ENCODE data around the gene ZCCHC7. TPM values are rescaled to one million over a fixed set of nuclear protein-coding genes. Genes with fewer than 3 reads are reported as not detected.
A peak's percentile ranks its signal among the peaks of the same experiment; 100 is the strongest.

Gene ZCCHC7
- total and polyA plus RNA-seq, 10 of the 15 experiments (the other 5 are each of a cell fraction or from before 2014, with no cell fraction given): 42.9 to 178 (median 53.3) TPM

DNA sequence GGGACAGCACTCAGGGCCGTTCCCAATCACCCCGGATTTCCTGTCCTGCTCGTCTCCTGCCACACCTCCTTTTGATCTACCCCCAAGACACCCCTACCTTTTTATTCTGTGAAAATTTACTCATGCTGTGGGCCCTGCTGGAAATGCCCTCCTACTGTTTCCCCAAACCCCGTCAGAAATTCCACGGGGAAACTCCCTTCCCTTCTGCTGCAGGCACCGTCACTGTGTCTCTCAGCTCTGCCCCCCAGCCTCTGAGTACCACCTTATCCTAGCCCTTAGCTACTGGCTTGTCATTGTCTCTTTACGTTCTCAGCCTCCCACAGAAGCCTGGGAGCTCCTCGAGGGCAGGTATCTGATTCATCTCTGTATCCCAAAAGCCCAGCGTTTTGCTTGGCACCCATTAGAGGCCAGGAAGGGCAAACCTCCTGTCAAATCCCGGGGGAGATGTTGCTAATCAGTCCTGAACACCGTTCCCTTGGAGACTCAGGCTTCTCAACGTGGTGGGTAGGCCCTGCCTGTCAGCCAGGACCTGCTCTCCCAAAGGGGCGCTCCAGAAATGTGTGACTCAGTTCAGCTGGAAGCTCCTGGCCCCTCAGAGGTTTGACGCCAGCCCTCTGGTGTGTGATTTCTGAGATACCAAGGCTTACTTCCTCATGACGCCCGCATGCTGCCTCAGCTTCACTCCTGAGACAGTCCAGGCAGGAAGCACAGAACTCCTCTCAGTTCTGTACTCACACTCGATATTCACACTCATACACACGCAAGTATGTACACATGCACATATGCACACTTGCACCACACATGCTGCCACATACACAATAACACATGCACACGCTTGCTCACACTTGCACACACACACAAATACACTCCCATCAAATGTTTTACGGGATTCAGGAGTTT lies 251.4 kb downstream of the ZCCHC7 start (continued):
- TF ChIP-seq, protein P1, sequence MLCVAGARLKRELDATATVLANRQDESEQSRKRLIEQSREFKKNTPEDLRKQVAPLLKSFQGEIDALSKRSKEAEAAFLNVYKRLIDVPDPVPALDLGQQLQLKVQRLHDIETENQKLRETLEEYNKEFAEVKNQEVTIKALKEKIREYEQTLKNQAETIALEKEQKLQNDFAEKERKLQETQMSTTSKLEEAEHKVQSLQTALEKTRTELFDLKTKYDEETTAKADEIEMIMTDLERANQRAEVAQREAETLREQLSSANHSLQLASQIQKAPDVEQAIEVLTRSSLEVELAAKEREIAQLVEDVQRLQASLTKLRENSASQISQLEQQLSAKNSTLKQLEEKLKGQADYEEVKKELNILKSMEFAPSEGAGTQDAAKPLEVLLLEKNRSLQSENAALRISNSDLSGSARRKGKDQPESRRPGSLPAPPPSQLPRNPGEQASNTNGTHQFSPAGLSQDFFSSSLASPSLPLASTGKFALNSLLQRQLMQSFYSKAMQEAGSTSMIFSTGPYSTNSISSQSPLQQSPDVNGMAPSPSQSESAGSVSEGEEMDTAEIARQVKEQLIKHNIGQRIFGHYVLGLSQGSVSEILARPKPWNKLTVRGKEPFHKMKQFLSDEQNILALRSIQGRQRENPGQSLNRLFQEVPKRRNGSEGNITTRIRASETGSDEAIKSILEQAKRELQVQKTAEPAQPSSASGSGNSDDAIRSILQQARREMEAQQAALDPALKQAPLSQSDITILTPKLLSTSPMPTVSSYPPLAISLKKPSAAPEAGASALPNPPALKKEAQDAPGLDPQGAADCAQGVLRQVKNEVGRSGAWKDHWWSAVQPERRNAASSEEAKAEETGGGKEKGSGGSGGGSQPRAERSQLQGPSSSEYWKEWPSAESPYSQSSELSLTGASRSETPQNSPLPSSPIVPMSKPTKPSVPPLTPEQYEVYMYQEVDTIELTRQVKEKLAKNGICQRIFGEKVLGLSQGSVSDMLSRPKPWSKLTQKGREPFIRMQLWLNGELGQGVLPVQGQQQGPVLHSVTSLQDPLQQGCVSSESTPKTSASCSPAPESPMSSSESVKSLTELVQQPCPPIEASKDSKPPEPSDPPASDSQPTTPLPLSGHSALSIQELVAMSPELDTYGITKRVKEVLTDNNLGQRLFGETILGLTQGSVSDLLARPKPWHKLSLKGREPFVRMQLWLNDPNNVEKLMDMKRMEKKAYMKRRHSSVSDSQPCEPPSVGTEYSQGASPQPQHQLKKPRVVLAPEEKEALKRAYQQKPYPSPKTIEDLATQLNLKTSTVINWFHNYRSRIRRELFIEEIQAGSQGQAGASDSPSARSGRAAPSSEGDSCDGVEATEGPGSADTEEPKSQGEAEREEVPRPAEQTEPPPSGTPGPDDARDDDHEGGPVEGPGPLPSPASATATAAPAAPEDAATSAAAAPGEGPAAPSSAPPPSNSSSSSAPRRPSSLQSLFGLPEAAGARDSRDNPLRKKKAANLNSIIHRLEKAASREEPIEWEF (IDR thresholded peaks at IDR 0.05; ENCODE audit: insufficient replicate concordance, low read depth, low read length): peak; percentile 57
- TF ChIP-seq NRF1 (conservative IDR thresholded peaks at IDR 0.05; ENCODE audit: low read depth, low read length) (no peak), ETV6 (conservative IDR thresholded peaks at IDR 0.05 in 1 of 2, IDR thresholded peaks at IDR 0.05 in 1 of 2; ENCODE audit: borderline replicate concordance in 1 of 2, low read depth in 1 of 2) (peak in 1 of 2 experiments; percentile 66; a peak in 2 of 4 replicates), EP300 (IDR thresholded peaks at IDR 0.05; ENCODE audit: borderline replicate concordance in 1 of 2, control insufficient read depth in 1 of 2, low read depth in 2 of 2, low read length in 2 of 2) (peak in 1 of 2 experiments; percentile 33; a peak in 2 of 4 replicates), POLR2A (IDR thresholded peaks at IDR 0.05; ENCODE audit: low read depth, low read length) (peak; percentile 7; the same call in 1 of the 2 replicates), POLR2AphosphoS5 (IDR thresholded peaks at IDR 0.05; ENCODE audit: low read length) (peak; percentile 77), NFYA (IDR thresholded peaks at IDR 0.05; ENCODE audit: borderline replicate concordance, low read depth, low read length) (no peak), RUNX3 (IDR thresholded peaks at IDR 0.05; ENCODE audit: low read length) (no peak), JUNB (IDR thresholded peaks at IDR 0.05) (peak; percentile 38; the same call in 1 of the 2 replicates), NFXL1 (IDR thresholded peaks at IDR 0.05; ENCODE audit: borderline replicate concordance) (no peak), IKZF2 (IDR thresholded peaks at IDR 0.05) (peak; percentile 73 to 82), EED (IDR thresholded peaks at IDR 0.05; ENCODE audit: low read depth) (peak; percentile 88), ZBED1 (IDR thresholded peaks at IDR 0.05; ENCODE audit: borderline replicate concordance) (peak; percentile 25; the same call in 1 of the 2 replicates), HDAC6 (IDR thresholded peaks at IDR 0.05; ENCODE audit: unreplicated experiment) (peak; percentile 3), MTA2 (IDR thresholded peaks at IDR 0.05; ENCODE audit: low read depth) (no peak), RELA (IDR thresholded peaks at IDR 0.05; ENCODE audit: borderline replicate concordance, partially characterized antibody) (peak; percentile 61), RAD51 (IDR thresholded peaks at IDR 0.05) (no peak), SUPT20H (IDR thresholded peaks at IDR 0.05; ENCODE audit: borderline replicate concordance, control insufficient read depth, low read depth, low read length) (no peak)
- TF ChIP-seq, protein P2, sequence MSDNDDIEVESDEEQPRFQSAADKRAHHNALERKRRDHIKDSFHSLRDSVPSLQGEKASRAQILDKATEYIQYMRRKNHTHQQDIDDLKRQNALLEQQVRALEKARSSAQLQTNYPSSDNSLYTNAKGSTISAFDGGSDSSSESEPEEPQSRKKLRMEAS (IDR thresholded peaks at IDR 0.05; ENCODE audit: low read depth, low read length): peak; percentile 39; the same call in 1 of the 2 replicates
- TF ChIP-seq, protein P3, sequence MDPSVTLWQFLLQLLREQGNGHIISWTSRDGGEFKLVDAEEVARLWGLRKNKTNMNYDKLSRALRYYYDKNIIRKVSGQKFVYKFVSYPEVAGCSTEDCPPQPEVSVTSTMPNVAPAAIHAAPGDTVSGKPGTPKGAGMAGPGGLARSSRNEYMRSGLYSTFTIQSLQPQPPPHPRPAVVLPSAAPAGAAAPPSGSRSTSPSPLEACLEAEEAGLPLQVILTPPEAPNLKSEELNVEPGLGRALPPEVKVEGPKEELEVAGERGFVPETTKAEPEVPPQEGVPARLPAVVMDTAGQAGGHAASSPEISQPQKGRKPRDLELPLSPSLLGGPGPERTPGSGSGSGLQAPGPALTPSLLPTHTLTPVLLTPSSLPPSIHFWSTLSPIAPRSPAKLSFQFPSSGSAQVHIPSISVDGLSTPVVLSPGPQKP (IDR thresholded peaks at IDR 0.05; ENCODE audit: low read depth, low read length): no peak
- TF ChIP-seq, protein P4, sequence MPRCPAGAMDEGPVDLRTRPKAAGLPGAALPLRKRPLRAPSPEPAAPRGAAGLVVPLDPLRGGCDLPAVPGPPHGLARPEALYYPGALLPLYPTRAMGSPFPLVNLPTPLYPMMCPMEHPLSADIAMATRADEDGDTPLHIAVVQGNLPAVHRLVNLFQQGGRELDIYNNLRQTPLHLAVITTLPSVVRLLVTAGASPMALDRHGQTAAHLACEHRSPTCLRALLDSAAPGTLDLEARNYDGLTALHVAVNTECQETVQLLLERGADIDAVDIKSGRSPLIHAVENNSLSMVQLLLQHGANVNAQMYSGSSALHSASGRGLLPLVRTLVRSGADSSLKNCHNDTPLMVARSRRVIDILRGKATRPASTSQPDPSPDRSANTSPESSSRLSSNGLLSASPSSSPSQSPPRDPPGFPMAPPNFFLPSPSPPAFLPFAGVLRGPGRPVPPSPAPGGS (IDR thresholded peaks at IDR 0.05; ENCODE audit: borderline replicate concordance, insufficient read depth, low read depth, low read length, poor library complexity, severe bottlenecking): peak; percentile 95

Data from GM12878 (cell line).